IMR-90 (cell line): ENCODE measurements around the gene GGT5. TPM values are rescaled to one million over a fixed set of nuclear protein-coding genes. Genes with fewer than 3 reads are reported as not detected.
"Not testable (repeated sequence)": the region's sequence is repeated elsewhere in the genome, so short reads cannot be mapped to it uniquely, and the experiment has no call there.

Experiments
- ATAC-seq: fragments of 200-7000 bp; cut with Tn5 transposase; 2 replicates; pipeline ENCODE4 v1.9.1; 2020; ENCODE audit warnings: low read depth, mild to moderate bottlenecking, moderate library complexity
- BruUV-seq: library from RNA; stranded (reverse); fragments of 400-500 nt; replicated peaks from 2 replicates; lab custom pipeline; 2021; lab: Mats Ljungman, UMichigan
- CTCF ChIA-PET: fragments of 300-600 bp; formaldehyde crosslinking; extraction: SDS; loops from one replicate; lab custom pipeline; 2021; ENCODE audit warnings: antibody characterized with exemption; lab: Yijun Ruan, JAX
- POLR2A ChIA-PET: fragments of 300-600 bp; sonication (Branson Sonifier 250); formaldehyde crosslinking; loops from one replicate; lab custom pipeline; 2022; ENCODE audit warnings: antibody characterized with exemption; ENCODE audit not compliant: unreplicated experiment; lab: Charles Lee
- DNase-seq: peaks from one replicate; pipeline ENCODE4 v3.0.0; 2013
- H2AFZ ChIP-seq: replicated peaks from 2 replicates; pipeline ENCODE3; 2013; ENCODE audit warnings: low read length, mild to moderate bottlenecking; ENCODE audit not compliant: poor library complexity
- H2AK5ac ChIP-seq: 2 replicates; pipeline ENCODE4 v1.6.1; 2013; ENCODE audit warnings: low read depth, low read length, inconsistent platforms
- H2AK9ac ChIP-seq: replicated peaks from 2 replicates; pipeline ENCODE3; 2013; ENCODE audit warnings: mild to moderate bottlenecking, low read depth, low read length, moderate library complexity; ENCODE audit not compliant: poor library complexity
- H2BK120ac ChIP-seq: 2 replicates; pipeline ENCODE4 v1.6.1; 2013; ENCODE audit warnings: low read depth, low read length, inconsistent platforms
- H2BK15ac ChIP-seq: 3 replicates; pipeline ENCODE4 v1.6.1; 2013; ENCODE audit warnings: low read depth, low read length, inconsistent platforms
- H2BK20ac ChIP-seq: 2 replicates; pipeline ENCODE4 v1.6.1; 2013; ENCODE audit warnings: low read depth, mild to moderate bottlenecking, inconsistent platforms, low read length, moderate library complexity
- H2BK5ac ChIP-seq: 2 replicates; pipeline ENCODE4 v1.6.1; 2013; ENCODE audit warnings: mild to moderate bottlenecking, low read depth, low read length, inconsistent platforms; ENCODE audit not compliant: poor library complexity, severe bottlenecking
- H3K14ac ChIP-seq: replicated peaks from 2 replicates; pipeline ENCODE4 v1.6.1; 2013; ENCODE audit warnings: low read depth, low read length, inconsistent platforms
- H3K18ac ChIP-seq: 2 replicates; pipeline ENCODE4 v1.6.1; 2013; ENCODE audit warnings: low read depth, low read length, control low read depth
- H3K23ac ChIP-seq: 2 replicates; pipeline ENCODE4 v1.6.1; 2013; ENCODE audit warnings: low read depth, low read length, inconsistent platforms
- H3K27ac ChIP-seq: 2 replicates; pipeline ENCODE4 v1.5.1; 2013; ENCODE audit warnings: mild to moderate bottlenecking, control low read depth, low read length; ENCODE audit not compliant: insufficient read depth
- H3K27me3 ChIP-seq: 2 replicates; pipeline ENCODE4 v1.6.1; 2013; ENCODE audit warnings: low read length; ENCODE audit not compliant: control insufficient read depth, insufficient read depth
- H3K36me3 ChIP-seq: 2 replicates; pipeline ENCODE4 v1.6.1; 2013; ENCODE audit warnings: low read length, mixed read lengths; ENCODE audit not compliant: control insufficient read depth, insufficient read depth
- H3K4ac ChIP-seq: 2 replicates; pipeline ENCODE4 v1.6.1; 2013; ENCODE audit warnings: low read depth, low read length, inconsistent platforms
- H3K4me1 ChIP-seq: 2 replicates; pipeline ENCODE4 v1.6.1; 2013; ENCODE audit warnings: low read length, mixed read lengths; ENCODE audit not compliant: control insufficient read depth, insufficient read depth
- H3K4me2 ChIP-seq: 2 replicates; pipeline ENCODE4 v1.6.1; 2013; ENCODE audit warnings: low read depth, mild to moderate bottlenecking, control low read depth, low read length, moderate library complexity
- H3K4me3 ChIP-seq: 2 replicates; pipeline ENCODE4 v1.5.1; 2013; ENCODE audit warnings: low read depth, mild to moderate bottlenecking, control low read depth, low read length, moderate library complexity; ENCODE audit not compliant: insufficient read depth
- H3K56ac ChIP-seq: 2 replicates; pipeline ENCODE4 v1.6.1; 2013; ENCODE audit warnings: low read length, inconsistent platforms; ENCODE audit not compliant: insufficient read depth; ENCODE audit errors: extremely low read depth
- H3K79me1 ChIP-seq, 2 experiments: 2 replicates each; pipeline ENCODE4 v1.6.1; 2013; ENCODE audit warnings: low read length in 2 of 2, inconsistent platforms in 1 of 2, low read depth in 1 of 2
- H3K9ac ChIP-seq: 2 replicates; pipeline ENCODE4 v1.6.1; 2013; ENCODE audit warnings: low read depth, low read length, control low read depth
- H3K9me1 ChIP-seq: 2 replicates; pipeline ENCODE4 v1.6.1; 2013; ENCODE audit warnings: low read length, inconsistent platforms; ENCODE audit not compliant: insufficient read depth
- H3K9me3 ChIP-seq: 2 replicates; pipeline ENCODE4 v1.6.1; 2013; ENCODE audit warnings: low read length; ENCODE audit not compliant: control insufficient read depth, insufficient read depth
- H4K20me1 ChIP-seq: 2 replicates; pipeline ENCODE4 v1.6.1; 2013; ENCODE audit warnings: low read length, inconsistent platforms; ENCODE audit not compliant: insufficient read depth
- H4K5ac ChIP-seq: 2 replicates; pipeline ENCODE4 v1.6.1; 2013; ENCODE audit warnings: mild to moderate bottlenecking, low read depth, low read length, control low read depth
- H4K8ac ChIP-seq, 2 experiments: 2 replicates each; pipeline ENCODE4 v1.6.1; 2013; ENCODE audit warnings: low read depth in 2 of 2, low read length in 2 of 2, control low read depth in 1 of 2, inconsistent platforms in 1 of 2
- H4K91ac ChIP-seq: 2 replicates; pipeline ENCODE4 v1.6.1; 2013; ENCODE audit warnings: low read depth, low read length, inconsistent platforms; ENCODE audit not compliant: insufficient read depth
- WGBS, 2 experiments: methylation state at CpG; one replicate each; pipeline versions ENCODE4 v1.1.5 to v1.1.7; 2013; ENCODE audit warnings: missing lambda C conversion rate in 2 of 2; ENCODE audit not compliant: insufficient read length in 1 of 2; ENCODE audit errors: extremely low coverage in 2 of 2; 5-methylcytosine and 5-hydroxymethylcytosine counted together
- dilution Hi-C: fragments of 300-500 bp; cut with HindIII; formaldehyde crosslinking; loops from one replicate; pipeline ENCODE4 v1.14.3; 2018; ENCODE audit warnings: low sequenced_read_pairs; ENCODE audit not compliant: unreplicated experiment
- in situ Hi-C: fragments of 300-500 bp; cut with MboI; formaldehyde crosslinking; loops from 3 replicates; pipeline ENCODE4 v1.14.3; 2019; ENCODE audit warnings: low sequenced_read_pairs, inconsistent platforms, mixed read lengths
- intact Hi-C: fragments of 100-400 bp; cut with micrococcal nuclease; formaldehyde crosslinking; loops from 2 replicates; pipeline ENCODE4 v1.10.0; 2022
- polyA plus RNA-seq, 3 experiments: library from polyadenylated mRNA; depleted of rRNA; stranded (reverse); fragments of >200 nt; gene quantifications; 2 replicates each; pipeline ENCODE4 v1.2.3, GENCODE V29; 2012; ENCODE audit warnings: low replicate concordance in 1 of 3
- total RNA-seq: library from RNA; depleted of rRNA; stranded (reverse); fragments of >200 nt; gene quantifications from 2 replicates; pipeline ENCODE4 v1.2.3, GENCODE V29; 2012

The GGT5 gene
- total and polyA plus RNA-seq, 2 of the 4 experiments (the other 2 are of a cell fraction) = 0.18 to 5.8 TPM

- H3K27ac ChIP-seq, H3K18ac ChIP-seq, ATAC-seq, POLR2A ChIA-PET, H3K4ac ChIP-seq, H3K14ac ChIP-seq, H2BK120ac ChIP-seq, H2BK5ac ChIP-seq, H4K20me1 ChIP-seq, in situ Hi-C loops, DNase-seq, H2AK9ac ChIP-seq, H3K36me3 ChIP-seq, H4K91ac ChIP-seq, H2AK5ac ChIP-seq, H3K9me3 ChIP-seq, H3K4me3 ChIP-seq, H3K9ac ChIP-seq, H2AFZ ChIP-seq, BruUV-seq, H3K23ac ChIP-seq, H3K56ac ChIP-seq, H4K8ac ChIP-seq, H3K4me2 ChIP-seq, CTCF ChIA-PET, H2BK15ac ChIP-seq, H4K5ac ChIP-seq, H2BK20ac ChIP-seq, H3K27me3 ChIP-seq, dilution Hi-C loops: not testable (repeated sequence)
- H3K9me1 ChIP-seq = peaks cover 12% of the 10 kb centered on the region
- no CpG with 5 or more reads among the region's 15 CpGs for WGBS, 2 experiments
- intact Hi-C loops = loop anchor here (5.0 to 10.0 kb wide), 2 partner anchors 41 to 264 kb away; partner anchors contain the start of gene GSTT2
- peaks cover 0 to 16% of the 10 kb centered on the region in 2 experiments; a peak in 1 of 4 replicates for H3K79me1 ChIP-seq
- peaks cover 27% of the 10 kb centered on the region for H3K4me1 ChIP-seq
Measured at GRCh38 chr22:24248611-24249010, 3.7 kb upstream of the GGT5 start.
